SU-DHL-6 (cell line): Measurements from ENCODE around the gene PDE8B.

ENCODE experiments used
- H2AFZ ChIP-seq: fragments of 200-600 bp; sonication (generic); 2 replicates; pipeline ENCODE4 v1.6.1; 2014; ENCODE audit warnings: low read depth, mild to moderate bottlenecking, moderate library complexity, mixed read lengths, antibody characterized with exemption, low read length; ENCODE audit not compliant: severe bottlenecking
- H3F3A ChIP-seq: fragments of 200-600 bp; shearing (Covaris generic); 2 replicates; pipeline ENCODE4 v1.6.0; 2016; ENCODE audit warnings: antibody characterized with exemption, mild to moderate bottlenecking; ENCODE audit not compliant: insufficient read depth
- H3K27ac ChIP-seq: fragments of 200-600 bp; sonication (generic); 2 replicates; pipeline ENCODE4 v1.5.1; 2016; ENCODE audit warnings: low read depth, mild to moderate bottlenecking, low read length, moderate library complexity, mixed read lengths
- H3K27me3 ChIP-seq: fragments of 200-600 bp; sonication (generic), shearing (Covaris generic); 2 replicates; pipeline ENCODE4 v1.6.0; 2014; ENCODE audit warnings: mild to moderate bottlenecking, low read length
- H3K36me3 ChIP-seq: fragments of 200-600 bp; sonication (generic); 2 replicates; pipeline ENCODE4 v1.6.1; 2014; ENCODE audit warnings: mild to moderate bottlenecking, low read length, mixed read lengths
- H3K4me2 ChIP-seq: fragments of 300-600, 200-600 bp; shearing (Covaris generic), sonication (generic); 2 replicates; pipeline ENCODE4 v1.6.0; 2014; ENCODE audit warnings: low read length, low read depth, mild to moderate bottlenecking; ENCODE audit not compliant: poor library complexity, severe bottlenecking
- H3K4me3 ChIP-seq: fragments of 200-600 bp; sonication (generic); 2 replicates; pipeline ENCODE4 v1.5.1; 2014; ENCODE audit warnings: antibody characterized with exemption, low read length, mild to moderate bottlenecking, mixed read lengths; ENCODE audit not compliant: insufficient read depth, poor library complexity, severe bottlenecking
- H3K79me2 ChIP-seq: fragments of 200-600 bp; sonication (generic); 2 replicates; pipeline ENCODE4 v1.6.1; 2014; ENCODE audit warnings: mild to moderate bottlenecking, low read length, moderate library complexity; ENCODE audit not compliant: insufficient read depth
- H3K9ac ChIP-seq: fragments of 200-600 bp; sonication (generic); 2 replicates; pipeline ENCODE4 v1.7.0; 2014; ENCODE audit warnings: mild to moderate bottlenecking, low read length
- H3K9me2 ChIP-seq: fragments of 200-600 bp; sonication (generic); replicated peaks from 2 replicates; pipeline ENCODE4 v1.6.1; 2014; ENCODE audit warnings: low read length; ENCODE audit not compliant: insufficient read depth
- H3K9me3 ChIP-seq: fragments of 200-600 bp; sonication (generic); 2 replicates; pipeline ENCODE4 v1.6.1; 2014; ENCODE audit warnings: low read length, mixed read lengths; ENCODE audit not compliant: insufficient read depth
- H4K20me1 ChIP-seq: fragments of 200-600 bp; sonication (generic); 2 replicates; pipeline ENCODE4 v1.6.1; 2014; ENCODE audit warnings: low read depth, mild to moderate bottlenecking, antibody characterized with exemption, low read length, moderate library complexity, mixed read lengths
- EZH2phosphoT487 ChIP-seq: fragments of 200-600 bp; sonication (generic), shearing (Covaris generic); conservative IDR thresholded peaks from 2 replicates; pipeline ENCODE4 v1.6.1; 2018; ENCODE audit warnings: mild to moderate bottlenecking, antibody characterized with exemption, low read length, moderate library complexity, mixed read lengths
- TF ChIP-seq, protein P1 (sequence below): fragments of 200-600 bp; sonication (generic); IDR thresholded peaks from one replicate; pipeline ENCODE4 v1.5.1; 2017; ENCODE audit warnings: antibody characterized with exemption, mild to moderate bottlenecking, low read length, moderate library complexity; ENCODE audit not compliant: insufficient read depth, poor library complexity, severe bottlenecking

PDE8B gene

DNA sequence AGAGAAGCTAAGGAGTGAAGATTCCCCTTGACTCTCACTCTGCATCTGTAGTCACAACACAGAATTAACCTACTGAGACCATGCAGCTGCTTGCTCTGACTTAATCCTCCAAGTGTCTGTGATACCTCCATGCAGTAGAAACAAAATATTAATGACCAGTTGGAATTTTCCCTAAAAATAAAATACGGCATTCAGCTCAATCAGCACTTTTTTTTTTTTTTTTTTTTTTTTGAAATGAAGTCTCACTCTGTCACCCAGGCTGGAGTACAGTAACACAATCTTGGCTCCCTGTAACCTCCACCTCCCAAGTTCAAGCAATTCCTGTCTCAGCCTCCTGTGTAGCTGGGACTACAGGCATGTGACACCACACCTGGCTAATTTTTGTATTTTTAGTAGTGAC lies 233.2 kb downstream of the PDE8B start:
- H3K4me3 ChIP-seq = no peak overlapping the region
- H4K20me1 ChIP-seq = no peaks in the 10 kb centered on the region

DNA sequence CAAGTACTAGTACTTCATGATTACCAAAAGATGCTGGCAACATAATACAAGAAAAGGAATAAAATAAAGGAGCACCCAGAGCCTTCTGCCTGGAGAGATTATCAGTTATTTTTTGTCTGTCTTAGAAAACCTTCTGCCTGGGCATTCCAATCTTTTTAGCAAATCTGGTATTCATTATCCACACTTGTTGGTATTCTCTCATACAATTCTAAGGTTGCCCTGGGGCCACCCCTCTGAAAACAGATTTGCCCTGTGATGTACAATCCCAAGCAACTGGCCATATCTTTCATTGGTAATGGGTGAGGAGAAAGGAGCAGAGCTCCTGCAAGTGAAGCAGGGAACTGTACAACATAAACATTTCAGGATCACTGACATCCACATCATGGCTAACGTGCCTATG lies 233.9 kb downstream of the PDE8B start:
- TF ChIP-seq, protein P1, sequence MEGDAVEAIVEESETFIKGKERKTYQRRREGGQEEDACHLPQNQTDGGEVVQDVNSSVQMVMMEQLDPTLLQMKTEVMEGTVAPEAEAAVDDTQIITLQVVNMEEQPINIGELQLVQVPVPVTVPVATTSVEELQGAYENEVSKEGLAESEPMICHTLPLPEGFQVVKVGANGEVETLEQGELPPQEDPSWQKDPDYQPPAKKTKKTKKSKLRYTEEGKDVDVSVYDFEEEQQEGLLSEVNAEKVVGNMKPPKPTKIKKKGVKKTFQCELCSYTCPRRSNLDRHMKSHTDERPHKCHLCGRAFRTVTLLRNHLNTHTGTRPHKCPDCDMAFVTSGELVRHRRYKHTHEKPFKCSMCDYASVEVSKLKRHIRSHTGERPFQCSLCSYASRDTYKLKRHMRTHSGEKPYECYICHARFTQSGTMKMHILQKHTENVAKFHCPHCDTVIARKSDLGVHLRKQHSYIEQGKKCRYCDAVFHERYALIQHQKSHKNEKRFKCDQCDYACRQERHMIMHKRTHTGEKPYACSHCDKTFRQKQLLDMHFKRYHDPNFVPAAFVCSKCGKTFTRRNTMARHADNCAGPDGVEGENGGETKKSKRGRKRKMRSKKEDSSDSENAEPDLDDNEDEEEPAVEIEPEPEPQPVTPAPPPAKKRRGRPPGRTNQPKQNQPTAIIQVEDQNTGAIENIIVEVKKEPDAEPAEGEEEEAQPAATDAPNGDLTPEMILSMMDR = no peak
- no peak for TF ChIP-seq EZH2phosphoT487
- Histone ChIP-seq H4K20me1 (no peaks in the 10 kb centered on the region), H3K4me2 (no peak overlapping the region), H3K9me2 (no peaks in the 10 kb centered on the region), H3K79me2 (peaks cover 6% of the 10 kb centered on the region; the same call in 1 of the 2 replicates), H3K27me3 (no peaks in the 10 kb centered on the region), H3K4me3 (no peak overlapping the region), H3F3A (no peaks in the 10 kb centered on the region), H3K9ac (no peak overlapping the region), H2AFZ (no peak overlapping the region), H3K9me3 (no peaks in the 10 kb centered on the region), H3K36me3 (peaks cover 32% of the 10 kb centered on the region), H3K27ac (no peak overlapping the region)

More for the DNA sequence above, 233.2 kb downstream of the PDE8B start:
- Histone ChIP-seq H3K4me2 (no peak overlapping the region), H3K9ac (no peak overlapping the region), H3K79me2 (peaks cover 6% of the 10 kb centered on the region; the same call in 1 of the 2 replicates), H3K36me3 (peaks cover 27% of the 10 kb centered on the region), H3K9me3 (no peaks in the 10 kb centered on the region), H3F3A (no peaks in the 10 kb centered on the region), H3K9me2 (no peaks in the 10 kb centered on the region), H3K27me3 (no peaks in the 10 kb centered on the region), H3K27ac (no peak overlapping the region), H2AFZ (no peak overlapping the region)
- TF ChIP-seq, protein P1 = no peak
- no peak for TF ChIP-seq EZH2phosphoT487

DNA sequence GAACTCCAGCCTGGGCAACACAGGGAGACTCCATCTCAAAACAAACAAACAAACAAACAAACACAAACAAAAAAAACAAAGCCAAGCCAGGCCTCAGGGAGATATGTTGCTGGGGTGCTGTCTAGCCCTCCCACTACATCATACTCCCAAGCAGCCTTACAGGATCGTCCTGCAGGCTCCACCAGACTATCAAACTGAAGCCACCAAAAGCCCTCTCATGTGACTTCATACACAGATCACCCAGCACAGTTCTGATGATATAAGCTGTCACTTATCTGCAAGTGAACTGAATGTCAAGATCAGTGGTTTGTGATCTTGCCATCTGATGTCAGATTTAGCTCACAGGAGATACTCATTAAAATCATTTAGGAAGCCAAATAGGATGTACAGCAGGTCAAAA lies 238.4 kb downstream of the PDE8B start:
- TF ChIP-seq, protein P1 = no peak
- TF ChIP-seq EZH2phosphoT487 = no peak
- H3K9ac ChIP-seq = no peak overlapping the region
- no peaks in the 10 kb centered on the region for H3K9me3 ChIP-seq
- no peak overlapping the region for H3K4me2 ChIP-seq
- no peak overlapping the region for H3K4me3 ChIP-seq
- peaks cover 45% of the 10 kb centered on the region for H3K36me3 ChIP-seq
- H3F3A ChIP-seq = no peaks in the 10 kb centered on the region
- no peaks in the 10 kb centered on the region for H3K9me2 ChIP-seq
- no peak overlapping the region for H2AFZ ChIP-seq
- H3K27me3 ChIP-seq = no peaks in the 10 kb centered on the region
- no peak overlapping the region for H3K27ac ChIP-seq
- H3K79me2 ChIP-seq = peaks cover 6% of the 10 kb centered on the region; the same call in 1 of the 2 replicates
- H4K20me1 ChIP-seq = no peaks in the 10 kb centered on the region
